Loucy (cell line): ENCODE measurements around the gene ALK.

Experiments
- H2AFZ ChIP-seq: fragments of 200-600 bp; sonication (generic); 2 replicates; pipeline ENCODE4 v1.6.0; 2016; ENCODE audit warnings: antibody characterized with exemption, mild to moderate bottlenecking, low read length, moderate library complexity
- H3F3A ChIP-seq: fragments of 200-600 bp; 2 replicates; pipeline ENCODE4 v1.6.0; 2016; ENCODE audit warnings: antibody characterized with exemption, low read depth, mild to moderate bottlenecking
- H3K27me3 ChIP-seq: fragments of 200-600 bp; sonication (generic); 2 replicates; pipeline ENCODE4 v1.6.1; 2014; ENCODE audit warnings: low read length, mild to moderate bottlenecking; ENCODE audit not compliant: insufficient read depth, poor library complexity, severe bottlenecking
- H3K36me3 ChIP-seq: fragments of 200-600 bp; sonication (generic); 2 replicates; pipeline ENCODE4 v1.6.1; 2016; ENCODE audit warnings: low read length; ENCODE audit not compliant: insufficient read depth
- H3K4me1 ChIP-seq: fragments of 200-600 bp; sonication (generic); 2 replicates; pipeline ENCODE4 v1.5.1; 2014; ENCODE audit warnings: low read length, mild to moderate bottlenecking; ENCODE audit not compliant: insufficient read depth, poor library complexity, severe bottlenecking
- H3K4me2 ChIP-seq: fragments of 200-600 bp; sonication (generic); 2 replicates; pipeline ENCODE4 v1.6.0; 2014; ENCODE audit warnings: antibody characterized with exemption, low read length, low read depth, mild to moderate bottlenecking; ENCODE audit not compliant: poor library complexity, severe bottlenecking
- H3K4me3 ChIP-seq: fragments of 200-600 bp; sonication (generic); 2 replicates; pipeline ENCODE4 v1.5.1; 2014; ENCODE audit warnings: low read length, mild to moderate bottlenecking, mixed read lengths; ENCODE audit not compliant: poor library complexity, severe bottlenecking
- H3K79me2 ChIP-seq: fragments of 200-600 bp; sonication (generic); 2 replicates; pipeline ENCODE4 v1.6.1; 2014; ENCODE audit warnings: low read length; ENCODE audit not compliant: insufficient read depth
- H3K9ac ChIP-seq: fragments of 200-600 bp; sonication (generic); 2 replicates; pipeline ENCODE4 v1.6.0; 2014; ENCODE audit warnings: mild to moderate bottlenecking, low read depth, low read length, moderate library complexity; ENCODE audit not compliant: poor library complexity, severe bottlenecking
- H3K9me2 ChIP-seq: fragments of 200-600 bp; sonication (generic); replicated peaks from 2 replicates; pipeline ENCODE4 v1.6.1; 2016; ENCODE audit warnings: low read depth, low read length, mixed read lengths
- H3K9me3 ChIP-seq: fragments of 200-600 bp; sonication (generic); 2 replicates; pipeline ENCODE4 v1.6.1; 2014; ENCODE audit warnings: mild to moderate bottlenecking, antibody characterized with exemption, low read length, low read depth; ENCODE audit not compliant: insufficient read depth
- H4K20me1 ChIP-seq: fragments of 200-600 bp; sonication (generic); 2 replicates; pipeline ENCODE4 v1.6.0; 2014; ENCODE audit warnings: antibody characterized with exemption, low read length, mild to moderate bottlenecking; ENCODE audit not compliant: insufficient read depth, poor library complexity, severe bottlenecking
- CTCF ChIP-seq: fragments of 200-600 bp; sonication (generic); conservative IDR thresholded peaks from 2 replicates; pipeline ENCODE4 v1.5.1; 2014; ENCODE audit warnings: mild to moderate bottlenecking, antibody characterized with exemption, low read length
- EZH2phosphoT487 ChIP-seq: fragments of 200-600 bp; IDR thresholded peaks from 2 replicates; pipeline ENCODE4 v1.6.1; 2018; ENCODE audit warnings: antibody characterized with exemption, mild to moderate bottlenecking, moderate library complexity, borderline replicate concordance

Gene ALK

DNA sequence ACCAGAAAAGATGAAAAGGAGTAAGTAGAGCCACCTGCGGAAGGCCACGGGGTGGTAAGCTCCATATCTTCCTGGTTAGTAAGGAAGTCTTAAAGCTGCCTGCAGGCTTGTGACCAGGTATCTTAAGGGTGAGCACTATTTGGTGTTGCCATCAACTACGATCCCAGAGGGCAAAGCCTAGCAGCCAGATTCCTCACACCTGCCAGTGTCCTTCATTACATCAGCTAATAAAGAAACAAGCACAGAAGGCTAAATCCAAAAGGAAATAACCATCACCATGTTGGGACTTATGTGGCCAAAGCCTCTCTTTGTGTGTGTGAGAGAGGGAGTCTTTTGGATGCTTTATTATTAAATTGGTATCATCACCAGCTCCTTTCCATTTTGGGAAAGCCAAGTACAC is 123.5 kb downstream of the ALK start:
- Histone ChIP-seq H3K4me1 (peaks cover 3% of the 10 kb centered on the region), H3K36me3 (no peaks in the 10 kb centered on the region), H2AFZ (no peak overlapping the region), H3K9me2 (no peaks in the 10 kb centered on the region), H3K4me2 (no peak overlapping the region), H3K9me3 (no peaks in the 10 kb centered on the region), H3K9ac (no peak overlapping the region), H3K4me3 (no peak overlapping the region), H3K27me3 (no peaks in the 10 kb centered on the region), H3K79me2 (no peaks in the 10 kb centered on the region), H4K20me1 (no peaks in the 10 kb centered on the region), H3F3A (no peaks in the 10 kb centered on the region)
- TF ChIP-seq CTCF: no peak
- no peak for TF ChIP-seq EZH2phosphoT487

GRCh38 chr2:29796446-29796845 is 124.9 kb downstream of the ALK start:
- no peaks in the 10 kb centered on the region for H3K9me2 ChIP-seq
- no peak overlapping the region for H3K4me2 ChIP-seq
- H3K79me2 ChIP-seq: no peaks in the 10 kb centered on the region
- no peak overlapping the region for H2AFZ ChIP-seq
- no peaks in the 10 kb centered on the region for H3F3A ChIP-seq
- no peaks in the 10 kb centered on the region for H3K27me3 ChIP-seq
- no peaks in the 10 kb centered on the region for H3K9me3 ChIP-seq
- no peaks in the 10 kb centered on the region for H3K36me3 ChIP-seq
- no peak overlapping the region for H3K4me3 ChIP-seq
- no peaks in the 10 kb centered on the region for H4K20me1 ChIP-seq
- no peak for TF ChIP-seq CTCF
- no peak for TF ChIP-seq EZH2phosphoT487
- H3K9ac ChIP-seq: no peak overlapping the region
- peaks cover 3% of the 10 kb centered on the region for H3K4me1 ChIP-seq

DNA sequence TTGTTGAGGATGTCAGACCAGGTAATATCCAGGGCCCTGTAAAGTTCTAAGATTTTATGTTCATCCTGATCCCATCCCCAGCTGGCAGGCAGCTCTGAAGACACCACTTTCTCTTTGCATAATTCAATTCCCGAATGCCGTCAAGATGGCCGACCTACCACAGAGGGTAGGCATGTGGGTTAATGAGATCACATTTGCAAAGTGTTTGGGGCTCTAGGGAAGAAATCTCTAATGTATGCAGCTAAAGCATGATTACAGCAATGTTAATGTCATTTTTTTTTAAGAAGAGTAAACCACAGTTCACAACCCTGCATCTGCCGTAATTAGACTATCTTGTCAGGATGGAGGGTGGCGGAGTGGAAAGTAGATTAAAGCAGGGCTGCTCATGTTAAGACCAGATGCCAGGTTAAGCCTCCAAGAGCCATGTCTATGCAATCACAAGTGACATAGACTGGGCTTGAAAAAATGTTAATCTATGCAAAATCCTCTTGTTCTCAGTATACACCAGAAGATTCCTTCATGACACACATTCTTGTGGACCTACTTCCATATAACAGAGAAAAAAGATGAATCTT is 131.4 kb downstream of the ALK start:
- Histone ChIP-seq H3K4me3 (no peak overlapping the region), H3K36me3 (no peaks in the 10 kb centered on the region), H3K9me2 (no peaks in the 10 kb centered on the region), H3K9ac (no peak overlapping the region), H3F3A (no peaks in the 10 kb centered on the region), H2AFZ (no peak overlapping the region), H3K9me3 (no peaks in the 10 kb centered on the region), H3K4me1 (no peaks in the 10 kb centered on the region), H3K27me3 (no peaks in the 10 kb centered on the region), H3K4me2 (no peak overlapping the region), H3K79me2 (no peaks in the 10 kb centered on the region), H4K20me1 (no peaks in the 10 kb centered on the region)
- TF ChIP-seq CTCF: no peak
- TF ChIP-seq EZH2phosphoT487: no peak
